Activated T-helper 9 cell treated with anti-CD3 and anti-CD28 coated beads, Interleukin-2, amount 50 U/mL, for 16 hours (primary cell): ENCODE data around the gene BLACAT1.
A peak's percentile ranks its signal among the peaks of the same experiment; 100 is the strongest.
"Not testable (repeated sequence)": the region's sequence is repeated elsewhere in the genome, so short reads cannot be mapped to it uniquely, and the experiment has no call there.

Experiments
- DNase-seq: peaks from one replicate; pipeline ENCODE4 v3.0.0-alpha.2; 2020; ENCODE audit warnings: low read depth

Gene BLACAT1

DNA sequence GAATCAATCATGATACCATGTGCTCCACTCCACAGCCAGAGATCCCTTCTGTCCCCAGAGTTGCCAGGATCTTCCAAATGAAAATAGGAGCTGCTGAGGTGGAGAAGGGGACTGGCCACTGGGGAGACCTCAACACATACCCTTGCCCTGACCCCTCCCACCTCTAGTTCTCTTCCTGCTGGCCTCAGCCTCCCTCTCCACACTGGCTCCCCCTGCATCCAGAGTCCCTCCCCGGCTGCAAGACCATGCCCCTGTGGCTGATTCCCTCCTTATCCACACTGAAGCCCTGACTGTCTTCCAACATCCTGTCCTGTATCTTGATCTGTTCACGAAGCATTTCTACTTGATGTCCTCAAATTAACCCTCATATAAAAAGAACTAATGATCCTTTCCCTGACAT lies 27.5 kb upstream of the BLACAT1 start:
- DNase-seq: no peak

DNA sequence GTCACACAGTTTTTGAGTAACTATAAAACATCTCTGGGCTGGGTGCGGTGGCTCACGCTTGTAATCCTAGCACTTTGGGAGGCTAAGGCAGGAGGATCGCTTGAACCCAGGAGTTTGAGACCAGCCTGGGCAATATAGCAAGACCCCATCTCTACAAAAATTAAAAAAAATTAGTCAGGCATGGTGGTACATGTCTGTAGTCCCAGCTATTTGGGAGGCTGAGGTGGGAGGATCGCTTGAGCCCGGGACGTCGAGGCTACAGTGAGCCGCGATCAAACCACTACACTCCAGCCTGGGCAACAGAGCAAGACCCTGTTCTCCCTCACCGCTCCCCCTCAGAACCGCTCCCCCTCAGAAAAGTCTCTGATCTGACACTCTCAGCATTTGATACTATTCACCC lies 26.7 kb upstream of the BLACAT1 start:
- DNase-seq: not testable (repeated sequence)

DNA sequence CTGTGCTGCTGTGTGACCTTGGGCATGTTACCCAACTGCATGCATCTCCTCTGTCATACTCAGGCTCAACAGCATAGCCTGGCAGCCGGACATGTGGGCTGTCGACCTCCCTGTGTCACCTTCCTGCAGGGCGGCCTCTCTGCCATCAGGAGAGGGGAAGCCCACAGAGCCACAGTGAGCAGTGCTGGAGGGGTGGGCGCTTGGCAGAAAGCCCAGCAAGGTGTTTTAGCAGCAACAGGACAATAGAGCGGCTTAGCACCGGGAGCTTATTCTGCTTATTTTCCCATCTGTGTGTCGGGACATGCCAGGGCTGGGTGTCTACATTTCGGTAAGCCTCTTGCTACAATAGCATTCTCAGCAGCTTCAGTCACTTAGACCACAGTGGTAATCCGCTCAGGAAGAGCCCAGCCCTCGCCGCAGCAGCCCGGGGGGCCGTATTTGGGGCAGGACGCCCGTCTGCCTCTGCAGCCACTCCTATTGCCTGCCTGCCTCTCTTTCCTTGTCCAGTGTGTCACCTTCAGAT lies 25.8 kb upstream of the BLACAT1 start:
- no peak for DNase-seq

DNA sequence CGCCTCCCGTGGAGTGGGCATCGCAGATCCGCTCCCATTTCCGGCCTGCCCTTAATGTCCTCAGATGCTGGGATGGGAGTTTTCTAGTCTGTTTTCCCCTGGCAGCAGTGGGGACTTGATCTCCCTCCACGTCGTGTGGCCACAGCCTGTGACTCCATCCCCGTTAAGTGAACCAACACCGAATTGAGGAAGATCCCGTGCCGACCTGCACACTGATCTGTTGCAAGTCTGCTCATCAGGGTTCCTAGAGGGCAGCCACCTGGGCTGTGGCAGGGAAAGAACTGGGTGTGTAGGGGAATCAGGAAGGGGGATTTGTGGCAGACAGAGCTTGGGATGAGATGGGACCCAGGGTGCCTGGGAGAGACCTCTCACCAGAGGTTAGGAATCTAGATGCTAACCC lies 25.4 kb upstream of the BLACAT1 start:
- DNase-seq: no peak

DNA sequence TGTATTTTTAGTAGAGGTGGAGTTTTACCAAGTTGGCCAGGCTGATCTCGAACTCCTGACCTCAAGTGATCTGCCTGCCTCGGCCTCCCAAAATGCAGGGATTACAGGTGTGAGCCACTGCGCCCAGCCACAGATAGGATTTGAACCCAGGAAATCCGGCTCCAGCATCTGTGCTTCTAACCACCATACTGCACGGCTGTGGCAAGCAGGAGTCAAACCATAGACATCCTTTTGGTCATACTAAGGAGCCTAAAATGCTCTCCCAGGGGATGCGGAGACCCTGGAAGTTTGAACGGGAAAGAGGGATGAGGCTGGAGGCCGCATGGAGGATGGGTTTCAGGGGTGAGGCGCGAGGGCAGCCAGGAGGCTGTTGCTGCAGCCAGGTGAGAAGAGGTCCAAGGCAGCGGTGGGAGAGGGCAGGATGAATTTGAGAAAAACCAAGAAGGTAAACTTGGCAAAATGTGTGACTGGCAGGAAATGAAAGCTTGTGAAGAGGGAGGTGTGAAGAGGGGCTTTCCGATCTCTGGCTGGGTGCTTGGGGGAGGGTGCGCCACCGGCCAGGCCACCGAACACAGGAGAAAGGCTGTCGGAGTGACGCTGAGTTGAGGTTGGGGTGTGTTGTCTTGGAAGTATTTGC lies 24.6 kb upstream of the BLACAT1 start:
- DNase-seq: peak; percentile 54

DNA sequence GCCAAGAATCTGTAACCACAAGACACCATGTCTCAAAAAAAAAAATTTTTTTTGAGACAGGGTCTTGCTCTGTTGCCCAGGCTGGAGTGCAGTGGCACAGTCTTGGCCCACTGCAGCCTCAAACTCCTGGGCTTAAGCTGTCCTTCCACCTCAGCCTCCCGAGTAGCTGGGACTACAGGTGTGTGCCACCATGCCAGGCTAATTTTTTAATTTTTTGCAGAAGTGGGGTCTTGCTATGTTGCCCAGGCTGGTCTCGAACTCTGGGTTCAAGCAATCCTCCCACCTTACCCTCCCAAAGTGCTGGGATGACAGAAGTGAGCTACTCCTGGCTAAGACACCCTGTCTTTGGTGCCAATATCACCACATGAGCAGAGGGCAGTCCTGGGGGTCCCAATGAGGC lies 23.1 kb upstream of the BLACAT1 start:
- not testable (repeated sequence) for DNase-seq

DNA sequence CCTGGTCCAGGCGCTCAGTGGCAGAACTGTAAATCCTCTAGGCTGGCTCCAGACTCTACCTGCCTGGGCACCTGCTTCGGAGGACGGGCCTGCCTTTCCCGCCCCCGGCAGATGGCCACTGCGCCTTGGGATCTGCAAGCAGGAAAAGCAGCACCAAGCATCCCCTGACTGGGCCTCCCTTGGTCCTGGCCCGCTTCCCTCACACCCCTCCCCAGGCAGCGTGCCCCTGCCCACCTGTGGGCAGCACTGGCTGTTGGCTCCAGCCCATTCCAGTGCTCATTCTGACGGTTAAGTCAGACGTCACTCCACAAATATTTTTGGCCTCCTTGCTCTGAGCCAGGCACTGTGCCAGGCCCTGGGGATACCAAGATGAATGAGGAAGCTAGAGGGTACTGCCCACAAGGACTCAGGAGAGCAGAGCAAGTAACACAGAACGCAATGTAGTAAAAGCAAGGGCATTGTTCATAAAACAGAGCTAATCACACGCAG lies 22.0 kb upstream of the BLACAT1 start:
- DNase-seq: no peak

DNA sequence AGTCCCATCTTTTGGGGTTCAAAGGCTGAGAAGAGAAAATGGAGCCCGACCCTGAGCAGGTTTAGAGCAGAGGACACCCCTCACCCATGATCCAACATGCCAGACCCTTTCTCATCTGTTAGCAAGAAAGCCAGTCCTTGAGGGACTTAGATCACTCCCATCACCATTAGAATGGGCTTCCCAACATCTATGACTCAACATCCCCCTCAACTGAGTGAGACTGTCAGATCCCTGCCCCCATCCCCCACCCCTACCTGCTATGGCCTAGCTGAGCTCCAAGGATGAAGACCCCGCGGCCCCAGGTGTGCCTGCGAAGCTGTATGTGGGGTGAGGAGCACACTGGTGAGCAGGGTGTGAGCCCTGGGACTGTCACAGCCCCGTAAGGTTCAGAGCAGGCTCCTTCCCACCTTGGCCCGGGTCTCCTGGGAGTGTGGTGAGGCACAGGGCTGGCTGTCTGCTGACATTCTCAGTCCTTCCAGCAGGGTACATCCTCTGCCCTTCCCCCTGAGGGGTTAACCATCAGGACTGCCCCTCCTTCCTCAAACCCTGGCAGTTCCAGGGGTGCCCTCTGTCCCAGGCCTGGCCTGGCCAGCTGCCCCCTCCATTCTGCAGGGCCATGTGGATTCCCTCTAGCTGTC lies 21.4 kb upstream of the BLACAT1 start:
- no peak for DNase-seq

DNA sequence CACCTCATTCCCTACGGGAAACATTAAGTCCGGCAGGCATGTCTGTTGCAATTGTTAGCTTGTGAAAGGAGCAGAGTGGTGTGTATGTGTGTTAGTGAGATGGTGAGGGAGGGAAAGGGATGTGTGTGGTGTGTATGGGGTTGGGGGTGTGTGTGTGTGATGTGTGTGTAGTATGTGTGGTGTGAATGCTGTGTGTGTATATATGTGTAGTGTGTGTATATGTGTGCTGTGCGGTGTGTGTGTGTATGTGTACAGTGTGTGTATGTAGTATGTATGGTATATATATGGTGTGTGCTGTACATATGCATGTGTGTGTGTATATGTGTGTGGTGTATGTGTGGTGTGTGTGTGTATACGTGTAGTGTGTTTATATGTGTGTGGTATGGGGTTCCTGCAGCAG lies 20.8 kb upstream of the BLACAT1 start:
- no peak for DNase-seq

DNA sequence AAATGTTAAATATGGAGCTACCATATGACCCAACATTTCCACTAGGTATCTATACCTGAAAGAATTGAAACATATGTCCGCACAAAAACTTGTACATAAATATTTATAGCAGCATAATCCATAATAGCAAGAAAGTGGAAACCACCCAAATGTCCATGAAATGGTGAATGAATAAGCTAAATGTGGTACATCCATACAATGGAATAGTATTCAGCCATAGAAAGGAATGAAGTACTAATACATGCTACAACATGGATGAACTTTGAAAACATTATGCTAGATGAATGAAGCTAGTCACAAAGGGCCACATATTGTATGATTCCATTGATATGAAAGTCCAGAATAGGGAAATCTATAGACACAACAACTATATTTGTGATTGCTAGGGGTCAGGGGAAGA lies 20.0 kb upstream of the BLACAT1 start:
- DNase-seq: no peak

DNA sequence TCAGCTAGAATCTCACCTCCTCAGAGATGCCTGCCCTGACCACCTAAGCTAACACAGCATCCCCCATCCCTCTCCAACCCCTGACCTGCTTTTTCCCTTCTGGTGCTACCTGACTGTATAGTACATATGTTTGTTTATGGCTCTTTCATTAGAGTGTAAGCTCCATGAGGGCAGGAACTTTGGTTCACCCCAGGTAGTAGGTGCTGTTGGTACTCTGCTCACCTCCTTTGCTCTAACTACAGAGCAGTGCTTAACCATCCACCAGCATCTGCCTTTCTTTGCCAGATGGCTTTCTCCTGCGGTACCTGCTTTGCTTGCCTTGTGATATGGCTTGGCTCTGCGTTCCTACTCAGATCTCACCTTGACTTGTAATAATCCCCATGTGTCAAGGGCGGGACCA lies 18.7 kb upstream of the BLACAT1 start:
- DNase-seq: no peak

DNA sequence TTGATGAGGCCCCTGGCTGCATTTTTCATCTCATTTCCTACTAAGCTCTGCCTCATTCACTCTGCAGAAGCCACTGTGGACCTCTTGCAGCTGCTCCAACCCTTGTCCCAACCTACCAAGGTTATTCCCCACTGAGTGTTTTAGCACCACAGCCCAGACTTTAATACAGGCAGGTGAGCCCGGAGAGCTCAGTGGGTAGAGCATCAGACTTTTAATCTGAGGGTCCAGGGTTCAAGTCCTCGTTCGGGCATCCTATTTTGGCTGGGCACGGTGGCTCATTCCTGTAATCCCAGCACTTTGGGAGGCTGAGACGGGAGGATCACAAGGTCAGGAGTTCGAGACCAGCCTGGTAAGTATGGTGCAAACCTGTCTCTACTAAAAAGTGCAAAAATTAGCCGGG lies 18.1 kb upstream of the BLACAT1 start:
- DNase-seq: no peak

DNA sequence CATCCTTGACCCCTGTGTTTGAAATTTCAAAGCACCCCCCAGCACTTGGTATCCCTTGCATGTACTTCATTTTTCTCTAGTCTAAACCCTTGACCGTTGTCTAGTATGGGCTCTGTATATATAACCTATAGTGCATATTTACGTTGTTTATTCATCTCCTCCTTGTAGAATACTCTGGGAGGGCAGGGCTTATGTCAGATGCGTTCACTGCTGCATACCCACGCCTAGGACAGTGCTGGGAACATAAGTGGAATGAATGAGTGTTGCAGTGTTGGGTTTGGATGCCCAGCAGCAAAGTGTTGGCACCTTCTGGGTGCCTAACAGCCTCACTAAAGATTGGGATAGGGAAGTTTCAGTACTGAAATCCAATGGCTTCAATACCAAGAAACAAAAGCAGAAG lies 17.6 kb upstream of the BLACAT1 start:
- no peak for DNase-seq

DNA sequence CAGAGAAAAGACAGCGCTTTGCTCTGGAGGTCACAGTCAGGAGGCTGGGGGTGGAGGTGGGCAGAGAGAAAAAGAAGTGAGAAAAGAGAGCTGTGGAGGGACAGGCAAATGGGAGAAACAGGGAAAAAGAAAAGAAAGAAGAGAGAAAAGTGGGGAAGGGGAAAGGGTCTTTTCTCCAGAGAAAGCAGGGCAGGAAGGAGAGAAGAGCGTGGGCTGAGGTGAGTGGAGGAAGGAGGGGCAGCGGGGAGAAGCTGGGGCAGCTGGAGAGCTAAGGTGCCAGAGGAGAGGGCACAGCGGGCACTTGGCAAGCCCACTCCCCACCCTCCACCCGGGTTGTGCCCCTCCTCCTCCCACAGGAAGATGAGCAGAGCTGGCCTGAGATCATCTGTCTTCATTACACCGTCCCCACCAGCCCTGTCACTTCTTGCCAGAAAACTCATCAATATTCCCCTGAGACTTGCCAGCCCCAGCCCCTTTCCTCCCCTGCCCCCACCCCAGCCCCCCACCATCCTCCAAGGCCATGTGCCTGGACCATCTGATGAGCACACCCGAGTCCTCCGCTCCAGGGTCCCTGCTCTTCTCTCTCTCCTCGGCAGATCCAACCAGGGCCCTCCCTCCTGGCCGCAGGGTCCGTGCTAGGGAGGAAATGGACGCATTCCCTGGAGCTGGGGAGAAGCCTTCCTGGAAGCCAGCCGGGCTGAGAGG lies 17.0 kb upstream of the BLACAT1 start:
- no peak for DNase-seq

DNA sequence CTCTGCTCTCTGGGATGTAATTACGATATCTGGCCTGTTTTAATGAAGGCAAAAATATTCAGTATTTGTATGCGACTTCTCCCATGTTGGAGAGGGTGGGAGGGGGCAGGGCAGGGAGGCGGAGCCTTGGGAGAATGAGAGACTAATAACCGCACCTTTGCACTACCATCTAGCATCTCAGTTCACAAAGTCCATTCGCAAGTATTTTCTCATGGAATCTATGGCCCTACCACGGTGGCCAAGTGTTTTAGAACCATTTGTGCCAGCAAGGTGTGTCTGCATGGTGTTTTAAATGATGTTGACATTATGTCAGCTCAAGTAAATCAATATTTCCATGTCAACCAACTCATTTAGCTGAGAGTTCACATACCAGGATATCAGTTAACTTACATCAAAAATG lies 14.3 kb upstream of the BLACAT1 start:
- no peak for DNase-seq

DNA sequence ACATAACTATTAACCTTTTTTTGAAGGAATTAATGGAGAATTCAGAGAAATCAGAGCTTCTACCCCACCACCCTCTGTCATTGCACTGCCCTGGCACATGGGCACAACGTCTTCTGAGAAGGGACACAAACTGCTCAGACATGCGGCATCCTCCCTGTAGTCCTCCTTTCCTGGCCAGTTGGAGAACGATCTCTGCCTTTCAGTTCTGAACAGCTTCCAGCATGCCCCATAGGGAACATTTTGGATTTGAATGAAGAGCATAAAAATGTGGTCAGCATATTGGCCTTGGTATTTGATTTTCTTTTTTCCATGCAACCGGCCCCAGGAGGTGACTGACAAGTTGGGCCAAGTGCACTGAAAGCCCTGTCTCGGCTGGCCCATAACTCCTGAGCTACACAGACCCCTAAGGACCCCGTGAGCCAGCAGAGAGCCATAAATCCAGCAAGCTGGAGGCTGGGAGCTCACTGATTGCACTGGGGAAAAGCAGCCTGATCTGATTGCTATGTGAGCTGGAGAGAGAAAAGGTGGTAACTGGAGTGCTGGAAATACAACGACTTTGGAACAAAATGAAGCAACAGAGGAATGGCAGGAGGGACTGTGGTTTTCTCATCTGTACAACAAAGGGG lies 10.9 kb upstream of the BLACAT1 start:
- DNase-seq: no peak

DNA sequence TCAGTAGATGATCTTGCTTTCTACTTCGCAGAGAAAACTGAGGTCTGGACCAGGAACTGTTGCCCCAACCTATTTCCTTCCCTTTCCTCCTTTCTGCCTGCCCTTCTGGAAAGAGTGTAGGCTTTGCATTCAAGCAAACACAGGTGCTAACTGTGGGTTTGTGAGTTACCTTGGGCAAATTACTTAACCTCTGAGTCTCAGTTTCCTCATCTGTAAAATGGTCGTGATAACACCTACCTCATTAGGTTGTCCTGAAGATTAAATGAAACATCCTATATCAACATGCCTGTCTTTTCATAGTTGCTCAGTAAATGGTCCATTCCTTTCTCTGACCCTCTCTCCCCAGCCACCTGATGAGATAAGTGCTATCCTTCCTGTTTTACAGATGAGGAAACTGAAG lies 9.5 kb upstream of the BLACAT1 start:
- no peak for DNase-seq

DNA sequence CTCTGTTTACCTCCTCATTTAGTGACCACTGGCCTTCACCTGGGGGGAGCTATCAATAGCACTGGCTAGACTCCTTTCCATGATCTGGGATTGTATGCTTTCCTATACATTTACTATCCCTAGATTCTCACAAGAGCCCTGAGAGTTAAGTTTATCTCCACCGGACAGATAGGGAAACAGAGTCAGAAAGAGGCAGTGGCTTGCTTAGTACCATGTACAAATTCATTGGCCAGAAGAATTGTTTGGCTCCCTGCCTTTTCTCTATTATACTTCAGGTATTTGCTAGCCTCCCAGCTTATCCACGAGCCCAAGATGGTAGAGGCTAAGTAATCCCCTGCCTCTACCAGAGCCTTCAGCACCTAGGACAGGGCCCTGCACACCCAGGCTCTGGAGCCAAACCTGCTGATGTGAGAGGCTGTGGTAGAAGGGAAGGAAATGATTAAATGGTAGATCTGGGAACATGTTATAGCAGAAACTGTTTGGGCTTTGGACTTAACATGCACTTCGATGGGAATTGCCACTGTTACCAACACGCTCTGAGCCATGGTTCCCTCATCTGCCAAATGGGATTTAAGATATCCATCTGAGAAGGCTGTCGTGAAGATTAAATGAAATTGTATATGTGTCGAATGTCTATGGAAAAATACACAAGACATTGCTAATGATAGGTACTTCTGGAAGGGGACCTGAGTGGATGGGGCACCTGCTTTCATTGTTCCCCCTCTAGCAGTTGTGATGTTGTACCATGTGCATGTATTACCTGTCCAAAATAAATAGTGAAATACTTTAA lies 3.1 kb upstream of the BLACAT1 start:
- DNase-seq: no peak

DNA sequence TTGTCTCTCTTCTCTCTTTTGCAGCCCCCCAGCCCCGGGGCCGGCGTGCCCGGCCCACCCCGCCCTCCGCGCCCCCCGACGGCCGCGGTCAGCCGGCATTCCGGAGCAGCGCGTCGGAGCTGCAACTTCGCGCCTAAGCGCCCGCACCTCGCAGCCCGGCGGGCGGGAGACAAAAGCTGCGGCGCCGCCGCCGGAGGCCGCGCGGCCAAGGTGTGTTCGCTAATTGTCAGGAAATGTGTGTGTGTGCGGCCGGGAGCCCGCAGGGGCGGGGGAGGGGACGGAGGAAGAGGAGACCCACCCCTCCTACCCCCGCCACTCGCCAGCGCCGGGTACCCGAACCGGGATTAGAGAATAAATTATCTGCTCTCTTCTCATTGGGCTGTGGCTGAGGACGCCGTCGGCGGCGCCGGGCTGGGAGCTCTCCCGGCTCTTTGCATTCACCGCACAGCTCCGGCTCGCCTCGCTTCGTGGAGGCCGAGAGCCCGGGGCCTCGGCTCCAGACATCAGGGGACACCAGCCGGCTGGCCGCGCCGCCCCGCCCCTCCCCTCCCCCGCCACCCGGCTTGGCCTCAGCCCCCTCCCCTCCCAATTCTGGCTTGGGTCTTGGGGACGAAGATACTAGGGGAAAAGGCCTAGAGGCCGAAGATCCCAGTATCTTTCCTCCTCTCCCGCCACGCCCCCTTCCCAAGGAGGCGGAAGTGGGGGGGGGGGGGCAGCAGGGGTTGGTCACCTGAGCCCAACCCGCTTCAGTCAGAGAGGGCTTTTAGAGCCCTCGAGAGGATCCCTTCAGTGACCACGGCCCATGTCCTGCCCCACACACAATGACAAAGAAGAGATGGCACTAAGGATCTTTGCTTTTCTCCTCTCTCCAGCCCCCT lies 1.3 kb upstream of the BLACAT1 start:
- no peak for DNase-seq

DNA sequence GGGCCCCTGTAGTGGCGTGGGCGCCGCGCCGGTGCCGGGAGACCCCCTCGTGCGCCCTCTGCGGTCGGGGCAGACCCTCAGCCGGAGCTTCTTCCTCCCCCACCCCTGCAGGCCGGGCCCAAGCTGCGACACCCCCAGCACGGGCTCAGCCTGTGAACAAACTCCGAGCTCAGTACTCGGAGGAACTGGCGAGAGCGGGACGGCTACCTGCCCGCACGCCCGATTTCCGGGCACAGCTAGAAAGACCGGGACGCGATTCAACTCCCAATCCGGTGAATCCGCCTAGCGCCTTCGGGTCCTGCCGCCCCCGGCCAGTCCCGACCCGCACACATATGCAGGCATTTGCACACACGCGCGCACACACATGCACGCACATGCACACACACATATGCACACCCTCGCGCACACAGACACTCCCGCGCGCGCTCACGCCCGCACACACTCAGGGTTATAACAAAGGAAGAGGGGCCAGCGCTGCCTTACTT lies 580 bp upstream of the BLACAT1 start:
- DNase-seq: no peak

DNA sequence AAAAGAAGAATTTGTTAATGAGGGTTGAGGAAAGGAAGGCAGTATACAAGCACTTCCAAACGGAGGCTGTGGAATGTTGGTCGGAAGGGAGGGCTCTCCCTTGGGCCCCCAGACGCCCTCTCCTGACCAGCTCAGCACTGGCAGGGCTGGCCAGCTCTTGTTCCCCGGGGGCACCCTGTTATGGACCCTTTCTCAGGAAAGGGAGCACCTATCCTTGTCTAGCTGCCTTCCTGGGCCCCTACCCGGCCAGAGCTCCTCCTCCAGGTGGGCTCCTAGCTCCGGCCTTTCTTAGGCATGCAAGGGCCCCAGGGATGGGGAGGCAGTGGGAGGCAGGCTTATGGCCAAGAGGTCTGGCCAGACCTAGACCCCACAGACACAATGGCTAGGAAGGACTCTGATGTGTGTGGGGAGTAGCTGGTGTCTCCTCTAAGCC lies 926 bp downstream of the BLACAT1 start:
- no peak for DNase-seq
